Keratinocyte (primary cell): ENCODE data around the gene ZNF74.
"Not testable (repeated sequence)": the region's sequence is repeated elsewhere in the genome, so short reads cannot be mapped to it uniquely, and the experiment has no call there.

Experiments
- CTCF ChIP-seq, 3 experiments: IDR thresholded peaks in 1 of 3; conservative IDR thresholded peaks in 1 of 3; optimal IDR thresholded peaks in 1 of 3; 2 replicates in 2 of 3; 3 replicates in 1 of 3; pipeline versions ENCODE3 to v1.5.1; 2011; ENCODE audit warnings: low read length in 3 of 3, mild to moderate bottlenecking in 3 of 3, moderate library complexity in 2 of 3, control low read depth in 1 of 3, inconsistent platforms in 1 of 3; ENCODE audit not compliant: insufficient read depth in 2 of 3; ENCODE audit errors: extremely low read depth in 1 of 3
- EZH2 ChIP-seq: IDR thresholded peaks from one replicate; pipeline ENCODE4 v1.6.1; 2012; ENCODE audit warnings: inconsistent platforms, mild to moderate bottlenecking, low read length, moderate library complexity

GRCh38 chr22:20392365-20392881 is 1.5 kb upstream of the ZNF74 start:
- TF ChIP-seq CTCF (optimal IDR thresholded peaks at IDR 0.05 in 1 of 3, IDR thresholded peaks at IDR 0.05 in 1 of 3, conservative IDR thresholded peaks at IDR 0.05 in 1 of 3; ENCODE audit: extremely low read depth in 1 of 3, insufficient read depth in 2 of 3, low read length in 3 of 3); EZH2: not testable (repeated sequence)
